T-helper 2 cell (primary cell): ENCODE data around the gene ATXN7L1.

Experiments used
- DNase-seq, 5 experiments: peaks; one replicate each; pipeline versions ENCODE4 v3.0.0 to v3.0.0-alpha.2; 2012 to 2022

The ATXN7L1 gene

DNA sequence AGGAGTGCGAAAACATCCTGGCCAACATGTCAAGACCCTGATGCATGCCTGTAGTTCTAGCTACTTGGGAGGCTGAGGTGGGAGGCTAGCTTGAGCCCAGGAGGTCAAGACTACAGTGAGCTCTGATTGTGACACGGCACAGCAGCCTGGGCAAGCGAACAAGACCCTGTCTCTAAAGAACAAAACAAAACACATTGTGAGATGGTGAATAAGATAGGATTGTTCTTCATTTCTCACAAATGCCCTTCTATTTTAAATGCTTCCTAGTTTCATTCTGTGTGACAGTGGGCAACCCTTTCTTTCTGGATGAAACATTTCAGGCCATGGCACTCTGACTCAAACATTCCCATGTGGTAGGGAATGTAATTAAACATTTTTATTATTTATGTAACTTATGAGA is 308.6 kb downstream of the ATXN7L1 start:
- no peak for DNase-seq

DNA sequence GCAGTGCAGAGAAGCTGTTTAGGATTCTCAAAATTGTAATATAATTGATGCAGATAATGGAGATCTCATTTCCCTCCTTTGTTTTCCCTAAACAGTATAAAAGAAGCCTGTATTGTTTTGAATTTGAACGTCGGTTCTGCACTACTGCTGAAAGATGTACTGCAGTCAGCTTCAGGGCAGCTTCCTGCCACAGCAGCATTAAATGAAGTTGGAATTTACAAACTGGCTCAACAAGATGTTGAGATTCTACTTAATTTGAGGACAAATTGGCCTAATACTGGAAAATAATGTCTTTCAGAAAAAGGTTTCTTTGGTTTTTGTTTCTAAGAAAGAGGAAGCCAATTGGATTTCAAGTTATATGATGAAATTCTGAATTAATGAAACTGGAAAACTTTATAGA is 309.4 kb downstream of the ATXN7L1 start:
- DNase-seq = no peak

DNA sequence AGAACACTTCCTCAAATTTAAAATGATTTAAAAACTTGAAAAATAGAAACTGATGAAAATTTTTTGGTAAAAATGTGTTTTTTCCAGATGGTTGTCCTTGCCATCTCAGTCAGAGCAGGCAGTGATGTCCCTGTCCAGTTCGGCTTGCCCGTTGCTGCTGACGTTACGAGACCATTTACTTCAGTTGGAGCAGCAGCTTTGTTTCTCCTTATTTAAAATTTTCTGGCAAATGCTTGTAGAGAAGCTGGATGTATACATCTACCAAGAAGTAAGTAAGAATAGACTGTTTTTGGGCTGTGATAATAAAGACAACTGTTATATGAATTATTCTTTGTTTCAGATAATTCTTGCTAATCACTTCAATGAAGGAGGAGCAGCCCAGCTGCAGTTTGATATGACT is 311.2 kb downstream of the ATXN7L1 start:
- no peak for DNase-seq

DNA sequence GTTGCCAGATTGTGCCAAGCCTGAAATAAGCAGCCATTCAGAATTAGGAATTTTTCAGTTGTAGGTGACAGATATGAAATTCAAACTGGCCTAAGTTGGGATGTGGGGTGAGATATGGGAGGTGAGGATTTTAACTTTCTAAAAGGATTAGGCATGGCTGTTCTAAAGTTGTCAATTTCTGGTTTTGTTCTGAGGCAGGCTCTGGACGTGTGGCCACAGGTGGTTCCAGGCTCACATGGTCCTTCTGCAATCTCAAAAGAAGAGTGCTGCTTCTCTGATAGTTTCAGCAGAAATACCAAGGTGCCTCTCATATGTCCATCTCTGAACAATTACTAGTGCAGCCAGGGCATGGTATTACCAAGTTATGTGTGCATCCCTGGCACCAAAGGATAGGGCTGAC is 316.5 kb downstream of the ATXN7L1 start:
- no peak for DNase-seq
